Sigmoid colon (tissue), 7 donors: ENCODE measurements around the gene VEGFD. TPM values are rescaled to one million over a fixed set of nuclear protein-coding genes. Genes with fewer than 3 reads are reported as not detected.

Experiments
- DNase-seq: peaks from one replicate; pipeline ENCODE4 v3.0.0-alpha.2; 2019
- H3K27ac ChIP-seq, 4 donors: fragments of 200-600 bp; sonication (generic); one replicate each; pipeline ENCODE4 v1.5.1; 2016 to 2019; ENCODE audit warnings: mild to moderate bottlenecking in 1 of 4
- H3K27me3 ChIP-seq, 3 donors: fragments of 200-600 bp; sonication (generic); one replicate each; pipeline ENCODE4 v1.5.1; 2019; ENCODE audit warnings: mild to moderate bottlenecking in 1 of 3
- H3K36me3 ChIP-seq, 4 donors: fragments of 200-600 bp; sonication (generic); one replicate each; pipeline ENCODE4 v1.5.1; 2016 to 2019
- H3K4me1 ChIP-seq, 4 donors: fragments of 200-600 bp; sonication (generic); one replicate each; pipeline ENCODE4 v1.5.1; 2017 to 2019
- H3K4me3 ChIP-seq, 4 donors: fragments of 200-600 bp; sonication (generic); one replicate each; pipeline ENCODE4 v1.5.1; 2017 to 2019; ENCODE audit warnings: mild to moderate bottlenecking in 2 of 4, moderate library complexity in 1 of 4
- H3K9me3 ChIP-seq, 4 donors: fragments of 200-600 bp in 3 of 4; sonication (generic) in 3 of 4; one replicate each; pipeline versions ENCODE4 v1.5.1 to v1.6.1; 2013 to 2019
- CTCF ChIP-seq, 4 experiments: fragments of 450-650 bp in 3 of 4; fragments of 200-600 bp in 1 of 4; IDR thresholded peaks; one replicate each; pipeline ENCODE4 v1.5.1; 2016 to 2019; ENCODE audit warnings: antibody characterized with exemption in 4 of 4, mild to moderate bottlenecking in 3 of 4, moderate library complexity in 2 of 4
- EP300 ChIP-seq, 4 donors: sonication (generic); formaldehyde crosslinking; IDR thresholded peaks; one replicate each; pipeline ENCODE4 v1.6.1; 2017; ENCODE audit warnings: antibody characterized with exemption in 4 of 4
- POLR2A ChIP-seq, 2 donors: fragments of 450-650 bp; IDR thresholded peaks; one replicate each; pipeline ENCODE4 v1.6.1; 2016; ENCODE audit warnings: antibody characterized with exemption in 2 of 2, mild to moderate bottlenecking in 2 of 2, moderate library complexity in 2 of 2
- POLR2AphosphoS5 ChIP-seq, 4 donors: sonication (generic); formaldehyde crosslinking; IDR thresholded peaks; one replicate each; pipeline ENCODE4 v1.6.1; 2017; ENCODE audit warnings: antibody characterized with exemption in 4 of 4
- WGBS, 2 donors: extraction: QIAGEN DNeasy Blood & Tissue Kit; methylation state at CpG; one replicate each; pipeline ENCODE4 v1.1.7; 2013; 5-methylcytosine and 5-hydroxymethylcytosine counted together
- intact Hi-C: fragments of 100-400 bp; cut with DNase I; formaldehyde crosslinking; loops from one replicate; pipeline ENCODE4 v1.15.1; 2023
- polyA plus RNA-seq, 3 donors: library from polyadenylated mRNA; stranded (reverse); fragments of 200-250 nt; gene quantifications; one replicate each; pipeline ENCODE4 v1.2.3, GENCODE V29; 2013
- total RNA-seq, 4 donors: library from RNA; depleted of rRNA; stranded (reverse); fragments of >200 nt; gene quantifications; one replicate each; pipeline ENCODE4 v1.1.0, GENCODE V29; 2016
- donor health status: healthy with polysubstance abuse.
- donor health status: Bipolar disorder and iron deficiency.
- donor health status: healthy.

VEGFD gene
- total and polyA plus RNA-seq, 7 donors, result 0.41 to 11.4 (median 2.9) TPM; not detected in 1

GRCh38 chrX:15410430-15410829 is 26.2 kb upstream of the VEGFD start:
- Histone ChIP-seq H3K36me3 (no peaks in the 10 kb centered on the region), H3K27me3 (no peaks in the 10 kb centered on the region), H3K4me3 (no peak overlapping the region), H3K9me3 (no peaks in the 10 kb centered on the region), H3K4me1 (no peaks in the 10 kb centered on the region), H3K27ac (no peak overlapping the region)
- TF ChIP-seq CTCF (IDR thresholded peaks at IDR 0.05), result no peak
- TF ChIP-seq EP300 (IDR thresholded peaks at IDR 0.05), result no peak
- no peak for TF ChIP-seq POLR2A (IDR thresholded peaks at IDR 0.05)
- TF ChIP-seq POLR2AphosphoS5 (IDR thresholded peaks at IDR 0.05), result no peak
- intact Hi-C loops, result no loop called here
- DNase-seq, result no peak

GRCh38 chrX:15405846-15406245 is 21.6 kb upstream of the VEGFD start:
- intact Hi-C loops, result no loop called here
- no peak overlapping the region for H3K27ac ChIP-seq
- no peaks in the 10 kb centered on the region for H3K4me1 ChIP-seq
- TF ChIP-seq EP300 (IDR thresholded peaks at IDR 0.05) (no peak), POLR2AphosphoS5 (IDR thresholded peaks at IDR 0.05) (no peak), POLR2A (IDR thresholded peaks at IDR 0.05) (no peak), CTCF (IDR thresholded peaks at IDR 0.05) (no peak)
- peak; percentile 62 for DNase-seq
- no peaks in the 10 kb centered on the region for H3K9me3 ChIP-seq
- H3K4me3 ChIP-seq, result no peak overlapping the region
- WGBS, 2 donors, result 84% methylated on average over 3 of the region's 3 CpGs
- no peaks in the 10 kb centered on the region for H3K27me3 ChIP-seq
- H3K36me3 ChIP-seq, result no peaks in the 10 kb centered on the region

GRCh38 chrX:15404401-15405096 is 20.3 kb upstream of the VEGFD start:
- WGBS, 2 donors, result 54 to 78% methylated on average over 7 of the region's 7 CpGs
- Histone ChIP-seq H3K36me3 (no peaks in the 10 kb centered on the region), H3K9me3 (no peaks in the 10 kb centered on the region), H3K4me1 (no peaks in the 10 kb centered on the region), H3K27me3 (no peaks in the 10 kb centered on the region), H3K4me3 (no peak overlapping the region), H3K27ac (no peak overlapping the region)
- TF ChIP-seq EP300 (IDR thresholded peaks at IDR 0.05), result no peak
- intact Hi-C loops, result no loop called here
- DNase-seq, result peak; percentile 79

GRCh38 chrX:15401378-15401777 is 17.2 kb upstream of the VEGFD start:
- DNase-seq, result no peak
- Histone ChIP-seq H3K4me3 (no peak overlapping the region), H3K9me3 (no peaks in the 10 kb centered on the region), H3K36me3 (no peaks in the 10 kb centered on the region), H3K4me1 (no peaks in the 10 kb centered on the region), H3K27ac (no peak overlapping the region), H3K27me3 (no peaks in the 10 kb centered on the region)
- 43 to 47% methylated on average over 2 of the region's 2 CpGs for WGBS, 2 donors
- no peak for TF ChIP-seq POLR2AphosphoS5 (IDR thresholded peaks at IDR 0.05)
- TF ChIP-seq CTCF (IDR thresholded peaks at IDR 0.05), result no peak
- no peak for TF ChIP-seq POLR2A (IDR thresholded peaks at IDR 0.05)
- TF ChIP-seq EP300 (IDR thresholded peaks at IDR 0.05), result no peak
- intact Hi-C loops, result no loop called here

GRCh38 chrX:15399962-15400391 is 15.8 kb upstream of the VEGFD start:
- H3K27ac ChIP-seq, result no peak overlapping the region
- intact Hi-C loops, result no loop called here
- TF ChIP-seq CTCF (IDR thresholded peaks at IDR 0.05) (no peak), EP300 (IDR thresholded peaks at IDR 0.05) (no peak), POLR2AphosphoS5 (IDR thresholded peaks at IDR 0.05) (no peak), POLR2A (IDR thresholded peaks at IDR 0.05) (no peak)
- no peak for DNase-seq
- H3K4me3 ChIP-seq, result no peak overlapping the region
- H3K36me3 ChIP-seq, result no peaks in the 10 kb centered on the region
- H3K9me3 ChIP-seq, result no peaks in the 10 kb centered on the region
- H3K27me3 ChIP-seq, result no peaks in the 10 kb centered on the region
- WGBS, 2 donors, result 76 to 79% methylated on average over 3 of the region's 3 CpGs
- H3K4me1 ChIP-seq, result no peaks in the 10 kb centered on the region
